GM21723 (cell line): Measurements from ENCODE around the gene ZRSR2.
A peak's percentile ranks its signal among the peaks of the same experiment; 100 is the strongest.

Experiments used
- ATAC-seq: cut with Tn5 transposase; IDR thresholded peaks from one replicate; pipeline ENCODE4 v1.9.1; 2021; ENCODE audit warnings: mild to moderate bottlenecking, moderate library complexity; ENCODE audit not compliant: unreplicated experiment

Gene ZRSR2

GRCh38 chrX:15849555-15849954 lies 59.3 kb downstream of the ZRSR2 start:
- no peak for ATAC-seq

- no peak for ATAC-seq
These were observed 63.3 kb downstream of the ZRSR2 start for GRCh38 chrX:15853586-15854079.

GRCh38 chrX:15854080-15854655 lies 63.9 kb downstream of the ZRSR2 start:
- ATAC-seq: peak; percentile 48

- peak; percentile 96 for ATAC-seq
These were observed 64.7 kb downstream of the ZRSR2 start, which contains the start of gene AP1S2 for GRCh38 chrX:15854712-15855567. Gene AP1S2, minus strand, starts transcription at chrX:15854813. Its CDS starts 2,289 bp downstream, at chrX:15852524.

- ATAC-seq: no peak
These were observed 65.4 kb downstream of the ZRSR2 start for GRCh38 chrX:15855568-15856221.

GRCh38 chrX:15856222-15856587 lies 65.9 kb downstream of the ZRSR2 start:
- no peak for ATAC-seq

GRCh38 chrX:15856636-15857035 lies 66.4 kb downstream of the ZRSR2 start:
- no peak for ATAC-seq

GRCh38 chrX:15858051-15858450 lies 67.8 kb downstream of the ZRSR2 start:
- ATAC-seq: no peak

GRCh38 chrX:15860921-15861320 lies 70.6 kb downstream of the ZRSR2 start:
- ATAC-seq: no peak

GRCh38 chrX:15864023-15864422 lies 73.7 kb downstream of the ZRSR2 start:
- no peak for ATAC-seq

- no peak for ATAC-seq
These were observed 74.3 kb downstream of the ZRSR2 start for GRCh38 chrX:15864629-15865028.

- no peak for ATAC-seq
These were observed 75.9 kb downstream of the ZRSR2 start for GRCh38 chrX:15866147-15866546.

GRCh38 chrX:15869695-15870094 lies 79.4 kb downstream of the ZRSR2 start:
- ATAC-seq: no peak

- ATAC-seq: no peak
These were observed 80.0 kb downstream of the ZRSR2 start for GRCh38 chrX:15870310-15870709.
